ENCODE data around the gene IPPK.
"Not testable (repeated sequence)": the region's sequence is repeated elsewhere in the genome, so short reads cannot be mapped to it uniquely, and the experiment has no call there.

DNA sequence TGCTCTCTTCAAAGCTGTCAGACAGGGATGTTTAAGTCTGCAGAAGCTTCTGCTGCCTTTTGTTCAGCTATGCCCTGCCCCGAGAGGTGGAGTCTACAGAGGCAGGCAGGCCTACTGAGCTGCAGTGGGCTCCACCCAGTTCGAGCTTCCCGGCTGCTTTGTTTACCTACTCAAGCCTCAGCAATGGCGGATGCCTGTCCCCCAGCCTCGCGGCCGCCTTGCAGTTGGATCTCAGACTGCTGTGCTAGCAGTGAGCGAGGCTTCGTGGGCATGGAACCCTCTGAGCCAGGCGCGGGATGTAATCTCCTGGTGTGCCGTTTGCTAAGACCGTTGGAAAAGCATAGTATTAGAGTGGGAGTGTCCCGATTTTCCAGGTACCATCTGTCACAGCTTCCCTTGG, 96.3 kb downstream of the IPPK start:
- TF ChIP-seq POLR2AphosphoS5, POLR2A (IDR thresholded peaks at IDR 0.05; ENCODE audit: low read depth, low read length): not testable (repeated sequence)

Data from GM12892 (cell line).